Keratinocyte (primary cell): Measurements from ENCODE around the gene TRAIP.

Experiments
- CTCF ChIP-seq, 3 experiments: IDR thresholded peaks in 1 of 3; conservative IDR thresholded peaks in 1 of 3; optimal IDR thresholded peaks in 1 of 3; 2 replicates in 2 of 3; 3 replicates in 1 of 3; pipeline versions ENCODE3 to v1.5.1; 2011; ENCODE audit warnings: low read length in 3 of 3, mild to moderate bottlenecking in 3 of 3, moderate library complexity in 2 of 3, control low read depth in 1 of 3, inconsistent platforms in 1 of 3; ENCODE audit not compliant: insufficient read depth in 2 of 3; ENCODE audit errors: extremely low read depth in 1 of 3
- EZH2 ChIP-seq: IDR thresholded peaks from one replicate; pipeline ENCODE4 v1.6.1; 2012; ENCODE audit warnings: inconsistent platforms, mild to moderate bottlenecking, low read length, moderate library complexity

DNA sequence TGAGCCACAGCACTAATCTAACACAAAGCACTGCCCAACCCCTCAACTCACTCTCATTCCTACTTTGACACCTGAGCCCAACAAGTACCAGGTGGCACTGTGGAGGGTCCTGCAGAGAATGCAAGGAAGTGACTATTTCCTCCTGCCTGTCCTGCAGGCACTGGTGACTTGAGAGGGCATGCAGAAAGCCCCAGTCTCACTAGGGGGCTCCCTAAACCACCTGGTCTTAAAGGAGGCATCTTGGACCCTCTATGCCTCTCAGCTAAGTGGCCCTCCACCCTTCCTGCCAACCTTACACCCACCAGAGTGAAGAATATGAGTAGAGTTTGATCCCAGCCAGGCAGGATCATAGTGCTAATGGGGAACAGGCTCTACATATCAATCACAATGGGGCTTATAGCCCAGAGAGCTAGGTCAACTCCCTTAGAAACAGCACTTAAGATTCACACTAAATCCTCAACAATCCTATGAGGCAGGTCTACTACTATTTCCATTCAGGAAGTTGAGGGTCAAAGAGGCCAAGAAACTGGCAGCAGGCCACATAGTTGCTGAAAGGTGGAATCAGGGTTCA lies 15.2 kb downstream of the TRAIP start:
- TF ChIP-seq CTCF (optimal IDR thresholded peaks at IDR 0.05 in 1 of 3, IDR thresholded peaks at IDR 0.05 in 1 of 3, conservative IDR thresholded peaks at IDR 0.05 in 1 of 3; ENCODE audit: extremely low read depth in 1 of 3, insufficient read depth in 2 of 3, low read length in 3 of 3) (peak; percentile 22 to 60 (median 22)), EZH2 (no peak)
